AG09319 (cell line): ENCODE results near the gene BRINP3.

Experiments
- DNase-seq: peaks from one replicate; pipeline ENCODE4 v3.0.0-alpha.2; 2010; ENCODE audit warnings: low read depth; ENCODE audit errors: extremely low read depth
- CTCF ChIP-seq: IDR thresholded peaks from 2 replicates; pipeline ENCODE4 v1.5.1; 2011; ENCODE audit warnings: low read depth, mild to moderate bottlenecking, inconsistent platforms, low read length, moderate library complexity

Gene BRINP3

GRCh38 chr1:190480231-190480630 lies 2.6 kb upstream of the BRINP3 start:
- TF ChIP-seq CTCF = no peak
- DNase-seq = no peak

DNA sequence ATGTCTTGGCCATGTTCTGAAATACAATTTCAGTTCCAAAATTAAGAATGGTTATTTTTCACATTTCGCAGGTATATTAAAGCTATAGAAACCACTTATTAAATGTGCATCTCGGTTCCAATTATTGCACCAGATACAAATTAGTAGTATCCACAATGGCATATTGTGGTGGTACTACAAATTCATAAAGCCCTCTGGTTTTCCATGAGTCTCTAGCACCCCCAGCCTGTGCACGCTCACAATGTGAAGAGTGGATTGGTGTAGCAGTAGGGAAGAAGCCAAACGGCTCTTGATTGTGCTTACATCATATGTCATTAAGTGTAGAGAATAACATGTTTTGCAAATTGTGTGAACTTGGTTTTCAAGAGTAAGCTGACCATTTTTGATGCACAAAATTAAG lies 1.9 kb upstream of the BRINP3 start:
- no peak for TF ChIP-seq CTCF
- no peak for DNase-seq

DNA sequence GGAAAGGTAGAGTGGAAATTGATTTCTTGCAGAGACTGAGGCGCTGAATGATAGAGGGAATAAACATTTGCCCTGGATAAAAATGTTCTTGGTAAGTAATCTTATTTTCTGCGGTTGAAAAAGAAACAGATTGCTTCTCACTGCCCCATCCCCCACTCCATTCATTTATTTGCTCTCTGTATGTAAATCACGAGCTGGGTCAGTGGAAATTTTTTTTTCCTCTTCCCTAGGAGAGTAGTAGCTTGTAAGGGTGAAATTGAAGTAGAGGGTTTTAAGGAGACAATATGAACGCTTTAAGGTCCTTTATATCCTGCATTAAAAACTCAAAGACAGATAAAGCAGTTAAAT lies 1.4 kb upstream of the BRINP3 start:
- no peak for TF ChIP-seq CTCF
- no peak for DNase-seq

DNA sequence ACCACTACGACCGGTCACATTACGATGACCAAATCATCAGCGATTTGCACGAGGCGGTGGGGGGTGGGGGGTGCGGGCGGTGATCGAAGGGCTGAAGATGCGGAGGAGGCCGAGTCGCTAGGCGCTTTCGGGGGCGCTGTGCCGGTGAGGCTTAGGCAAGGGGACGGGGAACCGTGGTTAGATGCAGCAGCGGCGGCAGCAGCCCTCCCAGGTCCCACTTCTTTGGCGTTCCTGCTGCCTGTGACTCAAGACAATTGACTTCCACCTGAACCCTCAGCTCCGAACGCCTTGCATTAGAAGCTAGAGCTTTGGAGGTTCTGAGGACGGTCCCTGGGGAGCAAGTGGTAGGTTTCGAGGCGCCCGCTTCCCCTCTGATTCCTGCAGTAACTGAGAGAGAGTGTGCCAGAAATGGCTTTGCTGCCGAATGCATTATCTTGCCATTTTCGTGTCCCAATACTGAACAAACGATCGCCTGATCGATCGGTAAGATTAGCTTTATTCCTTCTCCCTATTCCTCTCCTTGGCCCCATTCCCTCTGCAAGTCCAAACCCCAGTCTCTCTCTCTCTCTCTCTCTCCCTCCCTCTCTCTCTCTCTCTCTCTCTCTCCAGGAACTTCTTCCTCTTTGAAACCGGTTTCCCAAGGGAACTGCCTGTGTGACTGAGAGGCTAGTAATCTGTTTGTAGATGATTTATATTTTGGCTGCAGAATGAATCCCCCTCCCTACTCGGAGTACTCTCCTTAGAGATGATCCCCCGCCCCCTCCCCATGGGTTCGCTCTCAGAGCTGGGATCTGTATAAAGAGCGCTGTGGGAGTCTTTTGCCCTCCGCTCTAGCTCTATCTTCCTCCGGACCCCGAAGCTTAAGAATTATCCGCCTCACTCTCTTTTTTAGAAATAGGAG lies 735 bp upstream of the BRINP3 start:
- TF ChIP-seq CTCF = no peak
- no peak for DNase-seq

DNA sequence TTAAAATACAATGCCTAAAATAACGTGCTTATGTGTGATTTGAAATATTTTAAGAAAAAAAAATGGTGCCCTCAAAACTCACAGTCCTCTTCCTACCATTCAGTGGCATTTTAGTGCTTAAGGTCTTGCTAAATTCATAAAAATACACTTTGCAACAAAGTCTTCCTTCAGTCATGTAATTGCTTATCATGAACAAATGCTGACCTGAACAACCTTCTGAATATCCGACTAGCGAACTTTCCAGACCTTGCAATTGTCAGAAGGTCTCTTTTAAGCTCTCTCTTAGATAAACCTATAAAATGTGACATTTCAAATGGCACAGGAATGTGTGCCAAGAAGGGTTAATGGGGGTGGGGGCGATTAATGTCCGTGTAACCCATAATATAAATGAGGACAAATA lies 858 bp downstream of the BRINP3 start:
- no peak for TF ChIP-seq CTCF
- DNase-seq = no peak

DNA sequence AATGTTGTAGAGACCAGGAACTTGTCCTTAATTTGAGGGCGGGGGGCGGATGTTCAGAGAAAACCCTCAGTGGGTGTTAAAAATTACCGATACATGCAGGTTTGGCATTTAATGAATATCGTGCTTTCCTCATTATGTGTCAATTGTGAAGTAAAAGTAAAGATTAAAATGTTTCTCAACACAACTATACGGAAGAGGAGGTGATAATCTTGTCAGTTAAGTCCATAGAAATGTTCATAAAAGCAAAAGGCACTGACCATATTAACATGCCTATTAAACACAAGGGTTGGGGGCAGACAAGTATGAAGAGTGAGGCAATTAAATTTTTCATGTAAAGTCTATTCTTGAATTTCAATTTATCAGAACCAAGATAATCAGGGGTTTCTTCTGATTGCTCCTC lies 1.3 kb downstream of the BRINP3 start:
- TF ChIP-seq CTCF = no peak
- no peak for DNase-seq

GRCh38 chr1:190475421-190476141 lies 2.1 kb downstream of the BRINP3 start:
- no peak for DNase-seq
- TF ChIP-seq CTCF = no peak
